Measurements from ENCODE around the gene NBEAL2. TPM values are rescaled to one million over a fixed set of nuclear protein-coding genes. Genes with fewer than 3 reads are reported as not detected.
A peak's percentile ranks its signal among the peaks of the same experiment; 100 is the strongest.

Gene NBEAL2
- total and polyA plus RNA-seq, 2 of the 8 experiments (the other 6 are each of a cell fraction or from before 2014, with no cell fraction given), result 27.3 to 46.9 TPM

- H3K9ac ChIP-seq (replicated peaks in 1 of 4; ENCODE audit: extremely low read depth in 1 of 4, low read depth in 3 of 4, low read length in 3 of 4), result no peak overlapping the region
- H2BK12ac ChIP-seq (ENCODE audit: low read depth, low read length), result peak overlapping the region; percentile 1; the same call in 1 of the 2 replicates
- H3K36me3 ChIP-seq (ENCODE audit: control insufficient read depth in 2 of 4, insufficient read depth in 4 of 4, low read length in 3 of 4), result no peaks in the 10 kb centered on the region; a peak in 1 of 8 replicates
- H3K79me2 ChIP-seq (ENCODE audit: control insufficient read depth in 1 of 2, insufficient read depth in 2 of 2, low read length in 2 of 2), result peaks cover 21 to 37% of the 10 kb centered on the region in 2 experiments
- no peak overlapping the region for H2BK120ac ChIP-seq (replicated peaks; ENCODE audit: low read depth, low read length)
- H4K20me1 ChIP-seq (replicated peaks in 1 of 2; ENCODE audit: control insufficient read depth in 1 of 2, insufficient read depth in 2 of 2, low read length in 2 of 2), result peaks cover 4 to 15% of the 10 kb centered on the region in 2 experiments
- H3K56ac ChIP-seq (replicated peaks; ENCODE audit: insufficient read length, low read depth, low read length), result no peak overlapping the region
- H4K8ac ChIP-seq (ENCODE audit: extremely low read depth, insufficient read depth, low read length), result peak overlapping the region; percentile 59
- H3K23ac ChIP-seq (ENCODE audit: insufficient read length), result no peak overlapping the region
- no peak overlapping the region for H3K18ac ChIP-seq (ENCODE audit: extremely low read depth, low read length)
- no peak for DNase-seq (ENCODE audit: low read depth in 1 of 2, low spot score in 2 of 2)
- H3K79me1 ChIP-seq (ENCODE audit: low read depth, low read length), result peaks cover 2% of the 10 kb centered on the region; the same call in 1 of the 2 replicates
- no peak overlapping the region for H4K5ac ChIP-seq (ENCODE audit: insufficient read length, low read depth, low read length)
- H3K4ac ChIP-seq (replicated peaks; ENCODE audit: insufficient read length, low read depth, low read length), result peak overlapping the region; percentile 83
- peaks cover 0 to 12% (median 3%) of the 10 kb centered on the region in 4 experiments; a peak in 3 of 7 replicates for H3K27me3 ChIP-seq (replicated peaks in 1 of 4; ENCODE audit: control insufficient read depth in 3 of 4, extremely low read depth in 1 of 4, insufficient read depth in 3 of 4, low read length in 3 of 4)
- H3K4me2 ChIP-seq (ENCODE audit: insufficient read depth in 1 of 2, low read depth in 2 of 2, low read length in 2 of 2), result no peak overlapping the region; a peak in 2 of 4 replicates
- no peak overlapping the region for H2AFZ ChIP-seq (ENCODE audit: low read length)
- H3K4me1 ChIP-seq (replicated peaks in 1 of 4; ENCODE audit: control insufficient read depth in 3 of 4, insufficient read depth in 4 of 4, low read length in 3 of 4), result peaks cover 3 to 27% (median 16%) of the 10 kb centered on the region in 4 experiments
- 0 out of 2 replicates have a peak overlapping the region, but pooled peaks have one; percentile 18 for H2BK20ac ChIP-seq (ENCODE audit: low read length)
- H3K4me3 ChIP-seq (ENCODE audit: extremely low read depth in 1 of 4, insufficient read depth in 2 of 4, low read depth in 3 of 4, low read length in 4 of 4), result no peak overlapping the region
- no peak overlapping the region for H2BK5ac ChIP-seq (ENCODE audit: low read depth, low read length)
- TF ChIP-seq KDM5A (IDR thresholded peaks at IDR 0.05; ENCODE audit: low read length) (no peak), CBX5 (IDR thresholded peaks at IDR 0.05; ENCODE audit: low read depth, low read length) (no peak), ASH2L (IDR thresholded peaks at IDR 0.05; ENCODE audit: low read length) (no peak), BCL11A (IDR thresholded peaks at IDR 0.05; ENCODE audit: low read depth in 2 of 2, low read length in 2 of 2) (no peak), RNF2 (IDR thresholded peaks at IDR 0.05; ENCODE audit: borderline replicate concordance, low read depth, low read length, missing control alignments, poor library complexity, severe bottlenecking) (no peak)
- H3K27ac ChIP-seq (ENCODE audit: low read depth, low read length), result no peak overlapping the region
- 94% methylated on average over 5 of the region's 5 CpGs; no CpG with 5 or more reads in 1 of the 2 experiments for WGBS, 2 experiments (ENCODE audit: extremely low coverage in 1 of 2, insufficient coverage in 1 of 2, insufficient read length in 1 of 2, insufficient replicate concordance in 2 of 2, low coverage in 1 of 2, low lambda C conversion rate in 2 of 2, missing lambda C conversion rate in 1 of 2)
- no peak overlapping the region for H4K91ac ChIP-seq (replicated peaks; ENCODE audit: insufficient read length, low read length)
- no peak for FAIRE-seq
- peak overlapping the region; percentile 46; the same call in 1 of the 2 replicates for H2BK15ac ChIP-seq (ENCODE audit: low read length)
- H2AK5ac ChIP-seq (ENCODE audit: low read depth, low read length), result 0 out of 2 replicates have a peak overlapping the region, but pooled peaks have one; percentile 65
- no peaks in the 10 kb centered on the region for H3K9me3 ChIP-seq (ENCODE audit: insufficient read depth in 2 of 2, low read depth in 1 of 2, low read length in 1 of 2)
- ChIA-PET CTCF (ENCODE audit: partially characterized antibody) (interaction anchor here (0.6 to 13.0 kb wide), 4 partner anchors 25 to 125 kb away, joined by 3 to 130 read pairs (median 6); no protein-coding TSS in a partner anchor), POLR2A (ENCODE audit: partially characterized antibody) (interaction anchor here (0.7 to 2.8 kb wide), 6 partner anchors 11 to 65 kb away, joined by 3 to 12 read pairs (median 4); no protein-coding TSS in a partner anchor)
- H3K23me2 ChIP-seq (ENCODE audit: low read depth, low read length), result peaks cover 10% of the 10 kb centered on the region; the same call in 1 of the 2 replicates
- H3K14ac ChIP-seq (ENCODE audit: insufficient read length), result no peak overlapping the region
Measured at GRCh38 chr3:46977811-46978195, 1.7 kb upstream of the NBEAL2 start.
